HG03558 (cell line): ENCODE measurements around the gene ARID5A.

Experiments
- ATAC-seq: cut with Tn5 transposase; IDR thresholded peaks from one replicate; pipeline ENCODE4 v1.9.1; 2021; ENCODE audit warnings: moderate number of reproducible peaks; ENCODE audit not compliant: unreplicated experiment; ENCODE audit errors: extremely low read depth

Gene ARID5A

DNA sequence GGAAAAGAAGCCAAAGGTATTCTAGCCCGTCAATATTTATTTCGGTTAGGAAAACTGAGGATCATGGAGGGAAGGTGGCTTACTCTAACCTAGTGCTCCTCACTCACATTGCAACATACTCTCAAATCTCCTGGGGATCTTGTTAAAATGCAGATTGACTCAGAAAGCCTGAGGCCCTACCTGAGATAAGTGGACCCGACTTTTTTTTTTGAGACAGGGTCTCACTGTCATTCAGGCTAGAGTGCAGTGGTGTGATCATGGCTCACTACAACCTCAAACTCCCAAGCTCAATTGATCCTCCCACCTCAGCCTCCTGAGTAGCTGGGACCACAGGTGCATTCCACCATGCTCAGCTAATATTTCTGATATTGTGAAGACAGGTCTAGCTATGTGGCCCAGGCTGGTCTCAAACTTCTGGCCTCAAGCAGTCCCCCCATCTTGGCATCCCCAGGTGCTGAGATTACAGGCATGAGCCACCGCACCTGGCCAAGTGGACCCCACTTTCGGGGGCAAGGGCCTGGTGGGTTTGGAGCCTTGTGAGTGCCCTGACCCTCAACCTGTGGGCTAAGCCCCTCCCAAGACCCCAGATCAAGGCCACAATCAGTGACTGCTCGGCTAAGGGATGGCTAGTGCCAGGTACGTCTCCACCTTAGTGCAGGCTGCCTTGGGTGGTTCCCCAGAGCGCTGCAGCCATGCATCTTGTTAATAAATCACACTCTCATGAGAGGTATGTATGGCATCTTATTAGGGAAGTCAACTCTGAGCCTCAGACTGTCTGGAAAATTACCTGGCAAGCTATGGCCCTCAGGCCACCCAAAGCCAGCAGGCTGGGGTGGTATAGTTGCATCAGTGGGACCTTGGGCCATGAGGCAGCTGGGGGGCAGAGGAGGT is 30.3 kb upstream of the ARID5A start:
- no peak for ATAC-seq

GRCh38 chr2:96506907-96507240 is 29.7 kb upstream of the ARID5A start:
- no peak for ATAC-seq

- no peak for ATAC-seq
These were observed 28.5 kb upstream of the ARID5A start for GRCh38 chr2:96507957-96508520.

DNA sequence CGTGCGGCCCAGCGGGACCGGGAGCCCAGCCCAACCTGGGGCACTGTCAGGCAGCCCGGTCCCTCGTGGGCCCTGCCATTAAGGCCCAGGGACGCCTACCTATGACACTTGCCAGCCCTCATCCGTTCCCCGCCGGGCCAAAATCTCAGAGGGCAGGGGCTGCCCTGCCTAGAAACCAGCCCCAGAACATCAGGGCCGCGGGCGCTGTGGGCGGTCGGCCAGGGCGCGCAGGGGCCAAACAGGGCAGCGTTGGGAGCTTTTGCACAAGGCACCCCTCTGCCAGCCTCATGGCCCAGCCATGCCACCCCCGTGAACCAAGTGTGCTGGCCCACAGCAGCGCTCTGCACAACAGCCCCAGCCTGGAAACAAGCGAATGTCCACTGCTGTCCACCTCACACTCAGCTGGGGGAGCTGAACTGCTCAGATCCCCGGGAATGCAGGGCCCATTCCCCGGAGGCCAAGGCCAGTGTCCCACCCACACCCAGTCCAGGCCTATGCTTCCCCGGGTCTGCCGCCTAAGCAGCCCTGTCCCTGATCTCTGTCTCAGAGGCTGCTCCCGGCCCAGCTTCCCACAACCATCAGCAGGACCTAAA is 27.9 kb upstream of the ARID5A start:
- ATAC-seq: no peak

DNA sequence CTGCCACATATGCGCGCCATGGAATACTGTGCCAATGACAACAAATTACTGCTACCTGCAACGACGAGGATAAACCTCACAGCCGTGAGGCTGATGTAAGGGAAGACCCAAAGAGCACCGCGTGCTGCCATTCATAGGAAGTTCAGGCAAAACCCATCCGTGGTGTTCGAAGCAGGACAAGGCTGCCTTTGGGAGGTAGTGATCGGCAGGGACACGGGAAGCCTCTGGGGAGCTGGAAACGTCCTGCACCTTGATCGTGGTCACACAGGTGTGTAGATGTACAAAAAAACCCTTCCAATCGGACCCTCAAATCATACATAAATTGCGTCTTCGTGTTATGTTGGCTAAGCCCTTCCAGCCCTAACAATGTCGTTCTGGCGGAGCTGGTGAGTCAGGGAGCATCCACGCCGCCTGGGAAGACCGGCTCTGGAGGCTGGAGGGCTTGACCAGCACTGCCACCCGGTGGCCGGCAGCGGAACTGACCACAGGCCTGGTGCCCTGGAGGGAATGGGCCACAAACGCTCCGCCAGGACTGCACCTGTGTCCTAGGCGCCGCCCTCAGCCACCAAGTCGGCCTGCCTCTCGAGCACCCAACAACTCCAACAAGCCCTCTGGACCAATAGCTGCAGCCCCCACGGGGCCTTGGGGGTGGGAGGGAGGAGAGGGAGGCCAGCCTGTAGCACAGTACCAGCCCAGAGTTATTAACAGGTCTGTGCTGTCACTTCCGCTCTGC is 27.3 kb upstream of the ARID5A start:
- no peak for ATAC-seq

- ATAC-seq: no peak
These were observed 26.7 kb upstream of the ARID5A start for GRCh38 chr2:96509847-96510230.

GRCh38 chr2:96510931-96511595 is 25.5 kb upstream of the ARID5A start:
- no peak for ATAC-seq

DNA sequence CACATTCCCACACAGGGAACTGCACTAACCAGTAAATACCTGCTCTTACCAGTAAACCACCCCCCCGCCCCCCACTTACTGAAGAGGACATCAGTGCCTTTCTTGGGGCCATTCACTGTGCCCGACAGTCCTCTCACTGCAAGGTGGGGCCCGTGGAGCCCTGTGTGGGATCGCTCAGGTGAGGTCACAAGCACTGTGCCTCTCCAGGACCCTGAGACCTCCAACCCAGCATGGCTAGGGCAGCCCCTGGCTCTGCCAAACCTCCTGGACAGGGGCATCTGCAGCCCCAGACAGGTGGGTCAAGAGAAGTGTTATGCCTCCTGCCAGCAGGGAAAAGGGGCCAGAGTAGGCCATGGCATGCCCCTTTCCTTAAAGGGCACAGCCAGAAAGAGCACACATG is 24.7 kb upstream of the ARID5A start:
- no peak for ATAC-seq

DNA sequence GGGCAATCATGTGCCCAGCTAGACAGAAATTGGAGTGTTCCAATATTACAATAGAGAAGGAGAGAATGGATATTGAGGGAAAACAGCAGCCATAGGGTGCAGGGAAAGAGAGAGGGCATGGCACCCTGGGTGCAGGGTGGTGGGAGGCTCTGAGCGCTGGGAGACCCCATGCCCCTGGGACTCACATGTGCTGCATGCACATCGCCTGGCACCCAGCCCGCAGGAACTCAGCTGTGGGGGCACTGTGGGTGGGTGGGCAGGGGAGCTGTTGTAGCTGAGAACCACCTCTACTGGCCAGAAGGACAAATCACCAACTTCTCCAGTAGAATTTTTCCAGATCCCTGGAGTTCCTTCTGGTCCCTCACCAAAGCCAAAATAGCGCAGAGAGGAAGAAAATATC is 24.2 kb upstream of the ARID5A start:
- ATAC-seq: no peak

DNA sequence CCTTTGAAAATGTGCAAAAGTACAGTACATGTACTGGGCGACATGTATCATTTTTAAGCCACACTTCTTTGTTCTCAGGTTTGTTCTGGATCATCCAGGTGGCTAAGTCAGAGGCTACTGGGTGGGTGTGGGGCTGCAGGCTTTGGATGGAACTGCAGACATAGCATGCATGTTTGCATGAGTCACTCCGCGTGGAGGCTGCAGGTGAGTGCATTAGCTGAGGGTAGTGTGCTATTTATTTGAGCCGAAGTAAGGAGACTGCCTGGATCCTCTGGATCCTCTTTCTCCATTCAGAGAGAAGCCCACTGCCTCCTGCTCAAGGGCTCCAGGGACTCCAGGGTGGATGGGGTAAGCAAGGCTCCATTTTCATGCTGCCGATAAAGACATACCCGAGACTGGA is 22.0 kb upstream of the ARID5A start:
- ATAC-seq: no peak

GRCh38 chr2:96517079-96517478 is 19.5 kb upstream of the ARID5A start:
- ATAC-seq: no peak

GRCh38 chr2:96520231-96520630 is 16.3 kb upstream of the ARID5A start:
- no peak for ATAC-seq

- ATAC-seq: no peak
These were observed 15.9 kb upstream of the ARID5A start for GRCh38 chr2:96520697-96521096.

DNA sequence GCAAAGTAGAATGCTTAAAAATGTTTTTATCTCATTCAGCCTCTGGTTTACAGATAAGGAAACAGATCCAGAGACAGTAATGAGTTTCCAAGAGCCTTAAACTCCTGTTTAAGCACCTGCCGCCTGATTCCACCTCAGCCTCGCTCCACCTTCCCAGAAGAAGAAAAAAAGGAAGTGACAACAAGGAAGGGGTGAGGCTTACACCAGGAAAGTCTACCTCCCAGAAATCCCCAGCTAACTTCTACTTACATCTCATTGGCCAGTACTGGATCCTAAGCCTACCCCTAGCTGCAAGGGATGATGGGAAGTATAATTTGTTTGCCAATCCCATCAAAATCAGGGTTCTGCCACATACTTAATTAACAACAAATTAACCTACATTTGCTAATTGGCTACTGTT is 15.3 kb upstream of the ARID5A start:
- ATAC-seq: no peak

- ATAC-seq: no peak
These were observed 14.0 kb upstream of the ARID5A start for GRCh38 chr2:96522304-96523203.

DNA sequence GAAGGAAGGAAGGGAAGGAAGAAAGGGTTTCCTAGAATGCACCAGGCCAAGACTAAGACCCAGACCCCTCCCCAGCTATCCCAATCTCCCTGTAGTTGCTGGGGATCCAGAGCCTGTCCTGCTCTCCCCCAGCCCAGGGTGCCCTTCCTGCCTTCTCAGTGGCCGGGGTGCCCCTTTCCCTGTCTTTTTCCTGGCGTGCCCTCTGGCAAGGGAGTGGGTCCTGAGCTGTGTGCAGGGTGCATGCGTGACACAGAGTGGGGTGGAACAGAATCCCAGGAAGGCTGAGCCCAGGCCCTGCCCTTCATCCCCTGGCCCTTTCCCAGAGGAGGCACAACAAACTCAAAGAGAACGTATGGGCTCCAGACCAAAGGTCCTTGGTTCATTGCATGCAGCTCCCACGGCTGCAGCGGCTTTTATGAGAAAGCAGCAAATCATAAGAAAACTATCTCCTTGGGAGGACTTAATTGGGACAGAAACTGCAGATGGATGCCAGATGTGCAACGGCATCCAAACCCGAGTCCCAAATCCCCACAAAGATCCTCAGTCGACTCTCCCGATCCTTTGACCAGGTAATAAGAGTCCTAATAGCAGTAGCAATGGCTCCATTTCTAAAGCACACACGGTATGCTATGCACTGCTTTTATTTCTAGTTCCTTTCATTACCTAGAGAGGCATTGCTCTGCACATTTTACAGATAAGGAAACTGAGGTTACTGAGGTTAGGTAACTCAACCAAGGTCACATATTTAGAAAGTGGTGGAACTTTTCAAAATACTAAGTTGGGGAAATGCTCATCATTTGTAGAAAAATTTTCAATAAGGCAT is 12.7 kb upstream of the ARID5A start:
- ATAC-seq: no peak

GRCh38 chr2:96524482-96525210 is 11.9 kb upstream of the ARID5A start:
- ATAC-seq: no peak

GRCh38 chr2:96525211-96525507 is 11.4 kb upstream of the ARID5A start:
- no peak for ATAC-seq
